HG03045 (cell line): ENCODE results near the gene PTTG1.
"Not testable (repeated sequence)": the region's sequence is repeated elsewhere in the genome, so short reads cannot be mapped to it uniquely, and the experiment has no call there.

ENCODE experiments used
- ATAC-seq: cut with Tn5 transposase; IDR thresholded peaks from one replicate; pipeline ENCODE4 v1.9.1; 2021; ENCODE audit warnings: mild to moderate bottlenecking, moderate library complexity; ENCODE audit not compliant: unreplicated experiment

PTTG1 gene

DNA sequence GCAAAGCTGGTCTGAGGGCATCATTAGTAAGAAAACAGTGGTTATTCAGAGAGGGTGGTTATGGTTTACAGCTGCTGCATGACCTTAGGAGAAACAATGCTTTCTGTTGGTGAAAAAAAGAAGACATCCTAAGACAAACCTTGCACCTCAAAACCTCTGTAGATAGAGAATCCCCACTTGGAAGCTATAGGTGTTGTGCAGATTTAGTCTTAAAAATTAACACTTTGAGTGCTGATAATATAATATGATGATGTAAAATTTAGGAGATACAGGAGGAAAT is 1.4 kb upstream of the PTTG1 start:
- ATAC-seq = no peak

DNA sequence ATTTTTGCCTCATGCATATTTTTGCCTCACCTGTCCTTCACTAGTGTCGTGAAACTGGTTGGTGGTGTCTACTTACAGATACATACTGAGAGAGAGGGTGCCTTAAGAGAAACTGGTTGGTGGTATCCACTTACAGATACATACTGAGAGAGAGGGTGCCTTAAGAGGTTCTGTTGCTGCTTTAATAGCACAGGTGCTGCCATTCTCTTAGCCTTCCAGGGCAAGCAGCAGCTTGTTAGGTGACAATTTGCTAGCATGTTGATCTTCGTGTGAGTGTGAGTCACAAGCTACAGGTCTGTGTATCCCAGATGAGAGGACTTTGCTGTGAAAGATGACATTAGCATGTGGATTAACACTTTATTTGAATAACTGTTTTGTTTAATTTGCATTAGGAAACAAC is 1.4 kb downstream of the PTTG1 start:
- ATAC-seq = no peak

DNA sequence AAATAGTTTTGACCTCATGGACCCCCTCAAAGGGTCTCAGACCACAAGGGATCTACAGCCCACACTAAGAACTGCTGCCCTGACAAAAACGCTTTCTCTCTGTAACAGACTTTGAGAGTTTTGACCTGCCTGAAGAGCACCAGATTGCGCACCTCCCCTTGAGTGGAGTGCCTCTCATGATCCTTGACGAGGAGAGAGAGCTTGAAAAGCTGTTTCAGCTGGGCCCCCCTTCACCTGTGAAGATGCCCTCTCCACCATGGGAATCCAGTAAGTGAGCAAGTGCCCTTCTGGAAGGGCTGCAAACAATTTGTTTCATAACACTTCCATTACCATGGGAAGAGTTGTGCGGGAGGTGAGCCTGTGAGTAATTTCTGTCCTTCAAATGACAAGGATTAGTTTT is 6.0 kb downstream of the PTTG1 start:
- no peak for ATAC-seq

DNA sequence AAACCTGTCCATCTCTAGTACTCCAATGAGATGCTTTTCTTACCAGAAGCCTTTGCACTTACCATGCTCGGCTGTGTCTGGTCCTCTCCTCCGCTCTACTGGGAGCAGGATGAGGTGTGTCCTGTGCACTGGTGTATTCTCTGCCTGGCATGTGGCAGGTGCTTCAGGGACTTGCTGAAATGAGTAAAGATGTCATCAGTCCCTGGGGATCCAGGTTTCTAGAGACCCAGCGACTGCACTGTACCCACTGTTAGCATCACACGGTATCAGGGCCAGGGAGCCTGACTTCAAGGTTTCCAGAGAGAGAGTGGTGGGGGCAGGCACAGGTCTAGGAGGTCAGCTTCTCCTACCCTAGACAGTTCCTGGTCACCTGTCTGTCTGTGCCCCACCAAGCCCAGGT is 10.5 kb downstream of the PTTG1 start:
- ATAC-seq = no peak

DNA sequence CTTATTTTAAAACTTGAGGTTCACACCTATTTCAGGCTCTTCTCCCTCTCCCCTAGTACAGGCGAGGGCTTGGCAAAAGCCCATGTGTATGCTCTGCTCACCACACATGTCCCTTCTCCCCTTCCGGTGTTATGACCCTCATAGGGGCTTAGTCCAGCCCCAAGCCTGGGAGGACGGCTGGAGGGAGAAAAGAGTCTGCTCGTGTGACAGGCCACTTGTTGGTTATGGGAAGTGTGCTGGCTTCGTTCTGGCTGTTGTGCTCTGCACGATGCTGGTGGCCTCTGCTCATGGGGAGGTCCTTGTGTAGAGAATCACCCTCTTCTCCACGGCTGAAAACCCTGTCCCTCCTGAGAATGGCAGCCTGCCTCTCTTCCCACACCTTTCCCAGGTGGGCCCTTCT is 11.1 kb downstream of the PTTG1 start:
- ATAC-seq = no peak

DNA sequence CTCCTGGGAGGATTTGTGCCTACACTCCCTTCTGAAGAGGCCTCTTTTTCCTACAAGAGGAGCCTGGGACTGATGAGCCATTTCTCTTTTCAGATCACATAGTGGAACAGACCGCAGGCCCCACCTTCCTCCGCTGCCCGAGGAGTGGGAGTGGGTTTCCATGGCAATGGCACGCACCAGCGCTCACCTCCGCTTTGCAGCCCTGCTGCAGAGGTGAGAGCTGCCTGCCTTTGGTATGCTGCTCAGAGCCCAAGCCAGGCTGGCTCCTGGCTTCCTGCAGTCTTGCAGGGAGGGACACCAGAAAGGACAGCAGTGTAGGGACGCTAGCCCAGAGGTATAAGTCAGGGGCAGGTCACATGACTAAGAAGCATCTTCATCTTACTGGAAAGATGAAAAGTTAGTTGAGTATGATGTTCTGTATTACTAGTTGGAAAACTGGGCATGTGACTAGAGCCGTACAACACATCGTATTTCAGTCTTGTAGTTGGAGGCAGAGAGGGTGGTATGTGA is 12.4 kb downstream of the PTTG1 start:
- peak; percentile 85 for ATAC-seq

DNA sequence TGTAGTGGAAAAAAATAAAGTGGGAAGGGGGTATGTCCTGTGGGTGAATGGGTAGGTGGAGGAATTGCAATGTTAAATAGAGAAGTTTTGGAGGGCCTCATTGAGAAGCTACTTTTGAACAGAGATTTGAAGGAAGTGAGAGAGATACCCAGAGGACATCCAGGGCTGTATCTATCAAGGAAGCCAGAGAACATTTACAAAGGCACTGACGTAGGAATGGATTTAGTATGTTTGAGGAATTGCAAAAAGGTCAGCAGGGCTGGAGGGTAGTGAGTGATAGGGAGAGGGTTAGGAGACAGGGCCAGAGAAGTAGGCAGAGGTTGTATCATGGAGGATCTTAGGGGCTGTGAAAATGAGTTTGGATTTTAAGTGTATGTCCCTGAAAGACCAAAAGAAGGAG is 13.9 kb downstream of the PTTG1 start:
- ATAC-seq = no peak

DNA sequence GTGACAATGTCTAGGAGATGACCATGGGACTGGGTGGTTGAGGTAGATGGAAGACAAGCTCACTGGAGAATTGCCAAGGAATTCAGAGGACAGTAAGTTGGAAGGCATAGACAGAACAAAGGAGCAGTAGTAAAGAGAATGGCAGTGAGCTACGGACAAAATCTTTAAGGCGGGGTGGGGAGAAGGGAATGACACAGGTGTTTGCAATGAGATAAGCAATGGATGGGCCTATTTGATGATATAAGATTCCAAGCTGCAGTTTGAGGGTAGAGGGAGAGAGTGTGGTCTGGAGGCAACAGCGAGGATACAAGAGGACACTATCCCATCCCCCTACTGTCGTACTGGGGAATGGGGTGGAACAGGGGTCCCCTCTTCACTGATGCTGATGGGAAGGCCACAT is 14.4 kb downstream of the PTTG1 start:
- ATAC-seq = no peak

DNA sequence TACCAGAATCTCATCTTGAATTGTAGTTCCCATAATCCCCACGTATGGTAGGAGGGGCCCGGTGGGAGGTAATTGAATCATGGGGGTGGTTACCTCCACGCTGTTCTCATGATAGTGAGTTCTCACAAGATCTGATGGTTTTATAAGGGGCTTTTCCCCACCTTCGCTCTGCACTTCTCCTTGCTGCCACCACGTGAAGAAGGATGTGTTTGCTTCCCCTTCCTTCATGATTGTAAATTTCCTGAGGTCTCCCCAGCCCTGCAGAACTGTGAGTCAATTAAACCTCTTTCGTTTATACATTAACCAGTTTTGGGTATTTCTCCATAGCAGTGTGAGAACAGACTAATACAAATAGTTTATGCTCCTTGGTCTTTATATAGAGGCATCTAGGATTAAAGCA is 15.0 kb downstream of the PTTG1 start:
- ATAC-seq = not testable (repeated sequence)

DNA sequence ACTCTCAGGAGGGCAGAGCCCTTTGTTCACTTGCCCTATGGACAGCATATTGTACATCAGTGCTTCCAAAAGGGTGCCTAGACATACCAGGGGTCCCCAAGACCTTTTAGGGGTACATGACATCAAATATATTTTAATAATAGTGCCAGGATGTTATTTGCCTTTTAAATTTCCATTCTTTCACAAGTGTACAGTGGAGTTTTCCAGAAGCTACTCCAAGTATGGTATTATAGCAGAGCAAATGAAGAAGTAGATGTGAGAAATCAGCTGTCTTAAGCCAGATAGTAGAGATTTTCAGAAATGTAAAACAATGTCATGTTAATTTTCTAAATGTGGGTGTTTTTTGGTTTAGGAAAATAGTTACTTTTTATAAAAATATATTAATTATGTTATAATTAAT is 15.6 kb downstream of the PTTG1 start:
- ATAC-seq = no peak

DNA sequence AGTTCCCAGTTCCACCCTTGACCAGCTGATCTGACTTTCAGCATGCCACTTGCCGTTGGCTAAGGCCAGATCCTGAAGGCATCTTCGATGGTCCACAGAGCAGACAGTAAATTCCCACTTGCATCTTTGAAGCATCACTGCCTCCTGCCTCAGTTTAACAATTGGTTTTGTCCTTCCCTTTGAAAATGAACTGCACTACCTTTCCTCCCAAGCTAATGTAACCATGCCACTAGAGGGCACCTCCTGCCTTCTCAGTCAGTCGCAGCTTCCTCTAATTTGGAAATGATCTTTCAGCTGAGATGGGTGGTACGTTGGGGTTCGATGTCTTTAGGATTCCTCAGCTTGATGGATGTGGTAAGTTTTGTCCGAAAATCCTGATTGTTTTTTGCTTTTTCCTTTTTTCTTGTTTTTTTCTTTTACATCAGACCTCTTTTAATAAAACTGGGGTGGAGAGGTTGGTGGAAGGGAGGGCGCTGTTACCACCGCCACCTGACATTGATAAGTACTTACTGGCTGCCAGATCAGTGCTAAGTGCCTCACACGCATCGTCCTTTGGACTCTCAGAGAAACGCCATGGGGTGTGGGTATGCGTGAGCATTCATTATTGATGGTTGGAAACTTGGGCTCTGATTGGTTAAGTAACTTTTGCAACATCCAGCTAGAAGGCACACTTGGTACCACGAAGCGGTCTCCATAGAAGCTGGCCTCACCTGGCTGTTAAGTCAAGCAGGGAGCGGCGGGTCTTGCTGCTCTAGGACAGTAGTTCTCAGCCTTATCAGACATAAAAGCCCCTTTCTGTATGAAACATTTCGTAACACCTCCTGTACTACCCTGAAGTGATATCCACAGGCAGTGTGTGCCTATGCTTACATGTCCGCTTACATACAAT is 16.9 kb downstream of the PTTG1 start:
- ATAC-seq = peak; percentile 36

DNA sequence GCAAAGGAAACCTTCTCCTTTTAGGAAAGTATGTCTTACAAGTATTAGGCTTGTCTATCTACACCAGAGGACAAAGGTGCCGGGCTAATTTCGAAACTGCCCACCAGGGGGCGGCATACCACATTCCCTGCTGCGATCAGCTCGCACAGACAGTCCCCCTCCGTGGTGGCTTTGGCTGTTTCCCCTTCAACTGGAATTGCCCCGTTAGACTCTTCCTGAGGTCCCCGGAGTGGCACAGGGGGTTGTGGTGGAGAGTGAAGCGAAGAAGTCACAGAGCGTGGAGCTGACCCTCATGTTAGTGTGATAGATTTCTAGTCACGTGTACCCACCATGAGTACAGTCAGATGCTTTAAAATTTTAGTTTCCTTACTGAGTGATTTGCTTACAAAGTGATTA is 17.5 kb downstream of the PTTG1 start:
- peak; percentile 65 for ATAC-seq

DNA sequence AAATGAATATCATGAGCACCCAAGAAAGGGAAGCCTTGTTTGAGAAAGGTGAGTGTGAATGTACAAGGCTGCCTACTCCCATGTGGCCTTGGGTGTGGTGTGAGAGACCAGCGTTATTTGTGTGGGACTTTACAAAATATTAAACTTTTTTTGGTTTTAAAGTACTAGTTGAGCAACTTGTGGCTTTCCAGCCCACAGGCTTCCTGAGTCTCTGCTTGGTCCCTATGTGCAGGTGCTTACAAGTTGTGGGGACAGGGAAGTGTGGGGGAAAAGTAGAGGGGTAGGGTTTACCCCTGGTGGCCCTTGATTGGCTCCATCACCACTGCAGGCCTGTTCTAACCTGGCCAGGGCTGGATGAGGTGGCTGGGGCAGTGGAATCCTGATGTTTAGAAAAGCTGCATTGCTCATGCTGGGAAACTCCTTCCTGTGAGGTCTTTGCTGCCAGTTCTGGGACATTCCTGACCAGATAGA is 19.7 kb downstream of the PTTG1 start:
- peak; percentile 21 for ATAC-seq

DNA sequence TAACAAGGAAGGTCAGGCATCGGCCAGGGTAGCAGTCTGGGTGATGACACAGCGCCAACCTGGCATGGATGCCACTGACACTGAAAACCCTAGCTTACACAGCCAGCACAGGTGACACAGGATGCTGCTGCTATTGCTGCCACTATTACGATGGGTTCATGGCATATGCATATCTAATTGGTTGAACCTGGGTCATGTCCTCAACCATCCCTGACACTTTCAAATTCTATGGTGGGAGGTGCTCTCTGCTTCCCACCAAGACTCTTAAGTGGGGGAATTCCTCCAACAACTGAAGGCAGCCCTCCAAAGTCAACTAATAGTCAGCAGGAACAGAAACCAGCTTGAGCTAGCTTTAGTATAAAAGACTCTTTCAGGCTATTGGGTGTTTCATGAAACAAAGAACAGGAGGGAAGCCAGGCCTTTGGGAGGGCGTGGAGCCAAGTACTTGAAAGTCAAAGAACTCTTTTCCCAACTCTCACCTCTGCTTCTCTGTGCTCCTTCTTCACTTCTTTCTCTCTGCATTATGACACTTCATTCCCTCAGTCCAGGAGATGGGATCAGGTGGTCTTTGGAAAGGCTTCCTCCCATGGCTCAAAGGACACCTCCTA is 21.3 kb downstream of the PTTG1 start:
- no peak for ATAC-seq

DNA sequence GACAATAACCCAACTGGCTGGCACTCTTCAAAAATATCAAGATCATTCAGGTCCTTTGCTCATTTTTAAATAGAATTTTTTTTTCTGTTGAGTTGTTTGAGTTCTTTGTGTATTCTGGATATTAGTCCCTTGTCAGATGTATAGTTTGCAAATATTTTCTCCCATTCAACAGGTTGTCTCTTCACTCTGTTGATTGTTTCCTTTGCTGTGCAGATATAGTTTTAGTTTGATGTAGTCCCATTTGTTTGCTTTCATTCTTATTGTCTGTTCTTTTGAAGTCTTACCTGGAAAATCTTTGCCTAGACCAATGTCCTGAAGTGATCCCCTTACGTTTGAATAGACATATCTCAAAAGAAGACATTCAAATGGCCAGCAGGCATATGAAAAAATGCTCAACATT is 22.8 kb downstream of the PTTG1 start:
- ATAC-seq = no peak

DNA sequence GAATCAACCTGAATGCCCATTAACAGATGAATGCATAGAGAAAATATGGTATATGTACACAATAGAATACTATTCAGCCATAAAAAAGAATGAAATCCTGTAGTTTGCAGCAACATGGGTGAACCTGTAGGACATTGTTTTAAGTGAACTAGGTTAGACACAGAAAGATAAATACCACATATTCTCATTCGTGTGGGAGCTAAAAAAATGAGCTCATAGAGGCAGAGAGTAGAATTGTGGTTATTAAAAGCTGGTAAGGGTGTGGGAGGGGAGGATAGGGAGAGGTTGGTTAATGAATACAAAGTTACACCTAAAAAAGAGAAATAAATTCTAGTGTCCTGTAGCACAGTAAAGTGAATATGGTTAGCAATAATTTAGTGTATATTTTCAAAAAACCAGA is 23.5 kb downstream of the PTTG1 start:
- no peak for ATAC-seq

DNA sequence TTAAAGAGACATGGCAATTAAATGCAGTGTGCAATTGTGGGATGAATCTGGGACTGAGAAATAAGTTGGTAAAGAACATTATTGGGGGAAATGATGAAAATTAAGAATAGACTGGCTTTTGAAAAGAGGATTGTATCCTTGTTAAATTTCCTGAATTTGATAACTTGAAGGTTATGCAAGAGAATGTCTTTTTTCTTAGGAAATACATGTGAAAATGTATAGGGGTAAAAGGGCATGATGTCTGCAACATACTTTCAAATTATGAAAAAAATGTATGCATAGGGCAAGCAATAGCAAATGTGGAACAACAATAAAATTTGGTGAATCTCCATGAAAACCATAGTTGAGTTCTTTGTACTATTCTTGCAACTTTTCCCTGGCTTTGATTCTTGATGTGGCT is 24.1 kb downstream of the PTTG1 start:
- ATAC-seq = no peak

DNA sequence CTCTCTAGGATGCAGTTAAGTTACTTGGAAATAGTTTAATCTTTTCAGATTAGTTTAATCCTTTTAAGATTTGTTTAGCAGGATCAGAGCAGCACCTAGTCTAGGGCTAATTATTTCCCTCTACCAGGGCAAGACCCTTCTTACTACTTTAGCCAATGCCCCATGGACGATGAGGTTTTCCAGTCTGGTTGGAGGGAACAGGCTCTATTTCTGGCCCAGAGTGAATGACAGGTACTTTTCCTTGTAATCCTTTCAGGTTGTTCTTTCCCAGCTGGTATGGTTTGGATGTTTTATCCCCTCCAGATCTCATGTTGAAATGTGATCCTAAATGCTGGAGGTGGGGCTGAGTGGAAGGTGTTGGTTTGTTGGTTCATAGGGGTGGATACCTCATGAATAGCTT is 27.2 kb downstream of the PTTG1 start:
- no peak for ATAC-seq

DNA sequence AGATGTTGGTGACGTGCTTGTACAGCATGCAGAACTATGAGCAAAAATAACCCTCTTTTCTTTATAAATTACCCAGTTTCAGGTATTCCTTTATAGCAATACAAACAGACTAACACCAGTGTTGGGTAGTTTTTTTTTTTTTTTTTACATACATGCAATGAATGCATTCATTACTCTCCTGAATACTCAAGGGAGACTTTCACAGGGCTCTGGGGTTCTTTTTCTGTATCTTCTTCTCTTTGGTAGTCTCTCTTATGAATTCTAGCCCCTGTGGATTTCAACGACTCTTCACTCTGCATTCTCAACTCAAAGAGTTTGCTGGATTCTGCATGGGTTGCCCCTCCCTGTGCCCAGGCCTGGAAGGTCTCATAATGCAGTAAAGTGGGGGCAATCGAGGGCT is 27.8 kb downstream of the PTTG1 start:
- ATAC-seq = no peak

DNA sequence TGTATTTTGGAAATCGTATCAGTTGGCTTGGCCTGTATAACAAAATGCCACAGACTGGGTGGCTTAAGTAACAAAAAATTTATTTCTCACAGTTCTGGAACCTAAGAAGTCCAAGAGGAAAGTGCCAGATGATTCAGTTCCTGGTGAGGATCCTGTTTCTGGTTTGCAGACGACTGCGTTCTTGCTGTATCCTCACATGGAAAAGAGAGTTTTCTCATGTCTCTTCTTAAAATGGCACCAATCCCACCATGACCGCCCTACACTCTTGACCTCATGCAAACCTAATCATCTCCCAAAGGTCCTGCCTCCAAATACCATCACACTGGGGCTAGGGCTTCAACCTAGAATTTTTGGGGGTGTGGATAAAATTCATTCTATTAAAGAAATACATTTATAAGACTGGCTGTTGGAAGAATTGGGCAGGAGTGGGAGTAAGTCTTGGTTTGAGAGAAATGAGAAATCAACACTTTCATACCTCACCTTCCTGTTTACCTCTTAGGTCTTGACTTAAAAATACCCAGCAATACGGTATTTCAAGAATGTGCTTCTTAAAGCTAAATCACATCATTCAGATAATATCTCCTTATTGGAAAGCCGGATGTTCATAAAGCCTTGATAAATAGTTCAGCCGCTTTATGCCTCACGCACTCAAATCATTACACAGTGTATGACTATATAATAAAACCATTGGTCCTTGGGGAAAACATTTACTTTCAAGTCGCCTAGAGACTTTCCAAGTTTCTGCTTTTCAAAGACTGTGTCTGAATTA is 28.7 kb downstream of the PTTG1 start:
- ATAC-seq = peak; percentile 56

DNA sequence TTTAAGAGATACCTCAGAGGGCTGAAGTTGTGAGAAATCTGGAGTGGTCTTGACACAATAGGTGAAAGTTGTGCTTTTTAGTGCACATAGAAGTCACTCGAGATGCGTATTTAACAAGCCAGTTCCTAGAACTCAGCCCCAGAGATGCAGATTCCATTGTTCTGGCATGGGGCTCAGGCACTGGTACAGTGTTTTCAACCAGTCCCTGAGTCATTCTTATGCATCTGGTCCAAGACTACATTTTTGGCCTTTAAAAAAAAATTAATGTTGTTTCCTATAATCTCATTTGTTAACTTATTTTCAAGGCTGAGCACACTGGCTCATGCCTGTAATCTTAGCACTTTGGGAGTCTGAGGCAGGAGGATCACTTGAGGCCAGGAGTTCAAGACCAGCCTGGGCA is 29.6 kb downstream of the PTTG1 start:
- ATAC-seq = no peak

DNA sequence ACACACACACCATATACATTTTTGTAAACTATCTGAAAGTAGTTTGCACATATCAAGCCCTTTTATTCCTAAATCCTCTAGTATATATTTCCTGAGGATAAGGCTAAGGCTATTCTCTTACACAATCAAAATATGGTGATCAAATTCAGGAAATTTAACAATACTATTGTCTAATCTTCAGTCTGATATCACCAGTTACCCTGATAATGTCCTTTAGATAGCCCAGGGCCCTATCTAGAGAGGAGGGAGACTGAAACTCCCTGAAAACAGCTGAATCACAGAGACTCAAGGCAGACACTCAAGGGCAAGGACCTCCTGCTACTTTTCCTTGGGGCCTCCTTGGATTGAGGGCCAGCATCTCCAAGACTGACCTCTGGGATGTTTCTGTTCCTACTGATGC is 30.4 kb downstream of the PTTG1 start:
- no peak for ATAC-seq
